GM19043 (cell line): Measurements from ENCODE around the gene SMYD2.

Source experiments
- ATAC-seq: cut with Tn5 transposase; IDR thresholded peaks from one replicate; pipeline ENCODE4 v1.9.1; 2021; ENCODE audit warnings: low read depth; ENCODE audit not compliant: unreplicated experiment

Gene SMYD2, protein sequence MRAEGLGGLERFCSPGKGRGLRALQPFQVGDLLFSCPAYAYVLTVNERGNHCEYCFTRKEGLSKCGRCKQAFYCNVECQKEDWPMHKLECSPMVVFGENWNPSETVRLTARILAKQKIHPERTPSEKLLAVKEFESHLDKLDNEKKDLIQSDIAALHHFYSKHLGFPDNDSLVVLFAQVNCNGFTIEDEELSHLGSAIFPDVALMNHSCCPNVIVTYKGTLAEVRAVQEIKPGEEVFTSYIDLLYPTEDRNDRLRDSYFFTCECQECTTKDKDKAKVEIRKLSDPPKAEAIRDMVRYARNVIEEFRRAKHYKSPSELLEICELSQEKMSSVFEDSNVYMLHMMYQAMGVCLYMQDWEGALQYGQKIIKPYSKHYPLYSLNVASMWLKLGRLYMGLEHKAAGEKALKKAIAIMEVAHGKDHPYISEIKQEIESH

GRCh38 chr1:214281021-214281719 is at the start of gene SMYD2:
Gene SMYD2, plus strand, starts transcription at chr1:214281159. Its CDS starts 96 bp downstream, at chr1:214281255.
- peak; percentile 59 for ATAC-seq

DNA sequence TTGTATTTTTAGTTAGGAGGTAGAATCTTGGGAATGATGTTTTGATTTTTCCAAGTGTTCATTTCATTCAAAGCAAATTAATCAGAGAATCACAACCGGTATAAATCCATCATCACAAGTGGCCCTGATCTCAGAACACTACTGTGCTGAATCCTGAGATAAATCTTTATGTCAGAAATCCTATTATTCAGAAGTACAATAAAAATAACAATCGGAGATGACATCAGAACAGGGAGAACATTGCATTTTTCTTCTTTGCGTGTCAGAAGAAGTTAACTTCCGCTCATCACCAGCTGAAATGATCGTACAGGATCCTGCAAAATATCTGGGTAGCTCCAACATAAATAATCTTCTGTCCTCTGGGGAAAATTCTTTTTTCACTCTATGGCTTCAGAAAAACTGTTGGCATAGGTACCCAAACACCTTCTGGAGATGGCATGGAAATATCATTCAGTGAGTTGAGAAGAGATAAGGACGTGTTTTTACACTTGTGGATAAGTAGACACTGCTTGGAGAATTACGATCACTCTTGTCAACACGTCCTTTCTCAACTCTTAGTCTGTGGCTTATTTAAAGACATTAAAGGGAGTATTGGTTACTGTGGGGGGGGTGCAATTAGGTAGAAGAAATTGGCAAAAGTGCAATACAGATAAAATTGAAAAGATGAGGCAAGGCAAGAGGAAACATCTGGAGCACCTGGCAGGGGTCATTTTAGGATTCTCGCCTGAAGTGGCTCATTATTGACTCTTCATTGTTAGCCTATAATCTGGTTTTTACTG is 46.9 kb upstream of the SMYD2 start:
- no peak for ATAC-seq

- ATAC-seq = no peak
These were observed 46.3 kb upstream of the SMYD2 start for GRCh38 chr1:214234635-214235025.

DNA sequence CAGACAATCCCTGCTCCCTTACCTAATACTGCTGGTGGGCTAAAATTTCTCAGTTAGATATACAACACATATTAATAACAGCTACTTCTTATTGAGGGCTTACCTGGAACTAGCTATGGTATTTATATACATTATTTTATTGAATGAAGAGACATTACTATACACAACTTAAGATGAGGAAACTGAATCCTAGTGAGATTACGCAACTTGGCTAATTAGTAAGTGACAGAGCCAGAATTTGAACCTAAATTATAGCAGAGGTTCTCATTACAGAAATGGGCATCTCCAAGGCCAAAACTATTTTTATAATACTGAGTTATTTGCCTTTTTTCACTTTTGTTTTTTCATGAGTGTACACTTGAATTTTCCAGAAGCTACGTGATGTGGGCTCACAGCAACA is 44.5 kb upstream of the SMYD2 start:
- ATAC-seq = no peak

GRCh38 chr1:214241060-214241459 is 39.9 kb upstream of the SMYD2 start:
- ATAC-seq = no peak

- no peak for ATAC-seq
These were observed 36.7 kb upstream of the SMYD2 start for GRCh38 chr1:214244252-214244651.

DNA sequence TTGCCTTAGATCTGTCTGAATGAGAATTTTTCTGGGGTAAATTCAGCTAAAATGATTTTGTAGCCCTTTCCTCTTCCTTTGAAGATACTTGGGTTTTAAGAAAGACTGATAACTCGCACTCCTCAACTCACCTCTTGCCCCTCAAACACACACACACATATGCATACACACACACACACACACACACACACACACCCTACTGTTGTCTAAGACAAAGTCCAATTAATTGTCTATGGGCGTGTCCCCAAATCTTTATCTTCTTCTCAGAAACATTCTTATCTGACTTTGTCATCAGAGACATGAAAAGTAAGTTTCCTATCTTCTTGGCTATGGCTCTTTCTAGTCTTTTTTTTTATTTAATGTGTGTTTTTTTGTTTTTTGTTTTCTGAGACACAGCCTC is 36.1 kb upstream of the SMYD2 start:
- ATAC-seq = no peak

- ATAC-seq = no peak
These were observed 33.4 kb upstream of the SMYD2 start for GRCh38 chr1:214247501-214248041.

- ATAC-seq = no peak
These were observed 32.5 kb upstream of the SMYD2 start for GRCh38 chr1:214248311-214249085.

DNA sequence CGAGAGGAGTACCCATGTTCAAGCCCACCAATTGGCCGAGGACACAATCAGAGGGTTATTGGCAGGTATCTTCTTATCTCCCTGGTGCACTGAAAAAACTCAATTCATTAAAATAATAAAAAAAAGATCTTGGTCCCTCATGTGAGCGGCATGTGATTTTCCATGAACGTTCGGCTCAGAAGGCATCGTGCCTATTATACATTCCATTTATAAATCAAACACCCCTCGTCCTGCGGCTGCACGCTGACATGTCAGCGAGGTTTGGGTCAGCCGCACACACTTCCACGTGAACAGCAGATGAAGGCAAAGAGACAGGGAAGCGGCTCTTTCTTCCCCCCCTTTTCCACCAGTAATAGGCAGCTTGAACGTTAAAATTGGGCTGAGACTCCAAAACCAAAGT is 31.3 kb upstream of the SMYD2 start:
- ATAC-seq = no peak

GRCh38 chr1:214251354-214251753 is 29.6 kb upstream of the SMYD2 start:
- no peak for ATAC-seq

- no peak for ATAC-seq
These were observed 25.4 kb upstream of the SMYD2 start for GRCh38 chr1:214255509-214255908.

DNA sequence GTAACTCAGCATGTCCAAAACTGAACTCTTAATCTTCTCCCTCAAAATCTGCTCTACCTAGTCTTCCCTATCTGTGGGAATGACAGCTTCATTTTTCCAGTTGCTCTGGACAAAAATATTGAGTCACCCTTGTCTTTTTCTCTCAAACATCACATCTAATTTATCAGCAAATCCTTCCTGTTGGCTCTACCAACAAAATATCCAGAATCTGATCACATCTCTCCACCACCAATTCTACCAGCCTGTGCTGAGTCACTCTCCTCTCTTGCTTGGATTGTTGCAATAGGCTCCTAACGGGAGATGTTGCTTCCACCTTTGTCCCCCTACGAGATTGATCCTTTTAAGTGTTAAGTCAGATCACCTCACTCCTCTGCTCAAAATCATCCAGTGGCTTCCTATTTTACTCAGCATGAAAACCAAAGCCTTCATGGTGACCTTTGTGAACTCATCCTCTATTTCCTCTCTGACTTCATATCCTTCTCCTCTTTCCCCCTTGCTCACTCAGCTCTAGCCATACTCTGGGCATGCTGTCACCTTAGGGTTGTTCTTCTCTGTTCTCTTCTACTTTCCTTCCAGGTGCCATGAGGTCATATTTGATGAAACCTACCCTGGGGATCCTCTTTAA is 21.5 kb upstream of the SMYD2 start:
- ATAC-seq = no peak

GRCh38 chr1:214260561-214261205 is 20.3 kb upstream of the SMYD2 start:
- ATAC-seq = no peak

- ATAC-seq = peak; percentile 95
These were observed 19.5 kb upstream of the SMYD2 start for GRCh38 chr1:214261206-214262123.

DNA sequence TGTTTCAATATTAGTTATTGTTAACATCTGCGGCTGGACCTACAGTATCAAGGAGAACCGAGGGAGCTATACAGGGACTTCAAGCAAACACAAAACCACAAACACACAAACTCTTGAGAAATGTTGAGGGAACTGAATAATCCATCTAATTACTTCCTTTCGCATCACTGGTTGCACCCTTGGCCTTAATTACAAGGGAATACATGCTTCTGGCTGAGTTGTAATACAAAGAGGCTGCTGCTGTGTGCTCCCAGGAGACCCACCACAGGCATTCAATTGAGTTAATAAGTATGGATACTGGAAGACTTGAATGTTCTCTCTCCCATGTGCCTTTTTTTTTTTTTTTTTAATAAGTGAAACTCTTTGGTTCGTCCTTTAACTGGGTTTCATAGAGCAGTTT is 16.8 kb upstream of the SMYD2 start:
- no peak for ATAC-seq

- no peak for ATAC-seq
These were observed 16.0 kb upstream of the SMYD2 start for GRCh38 chr1:214264976-214265375.

- no peak for ATAC-seq
These were observed 10.8 kb upstream of the SMYD2 start for GRCh38 chr1:214270097-214270650.
